Stomach (tissue), 8 donors: ENCODE data around the gene BST1. TPM values are rescaled to one million over a fixed set of nuclear protein-coding genes. Genes with fewer than 3 reads are reported as not detected.

Experiments used
- polyA plus RNA-seq, 3 donors: library from polyadenylated mRNA; stranded (reverse); fragments of 200-250 nt; gene quantifications; one replicate each; pipeline ENCODE4 v1.2.3, GENCODE V29; 2013
- total RNA-seq, 5 donors: library from RNA; depleted of rRNA; stranded (reverse); fragments of >200 nt; gene quantifications; one replicate each; pipeline versions ENCODE4 v1.1.0 to v1.2.3, GENCODE V29; 2014 to 2016
- donor health status: healthy with polysubstance abuse.
- donor health status: Bipolar disorder and iron deficiency.
- donor health status: healthy.

The BST1 gene
- total and polyA plus RNA-seq, 8 donors, result 2.1 to 8.4 (median 2.8) TPM; not detected in 3

Other genes with a start within 250 kb of the BST1 start
- 10 to 100 TPM; 12.5 to 32.7 (median 16.5) TPM for gene CC2D2A, start 233.2 kb upstream of the BST1 start, total RNA-seq
- gene CC2D2A, start 233.2 kb upstream of the BST1 start, polyA plus RNA-seq, result 10 to 100 TPM in 2 of 3 donors, 1 to 10 TPM in 1; 5.7 to 12.7 (median 11.4) TPM
- 100 to 1,000 TPM in 3 of 5 donors, 10 to 100 TPM in 2; 15.6 to 196 (median 108) TPM for gene FBXL5, start 47.7 kb upstream of the BST1 start, total RNA-seq
- gene FBXL5, start 47.7 kb upstream of the BST1 start, polyA plus RNA-seq, result 10 to 100 TPM; 36.4 to 75.5 (median 44.3) TPM
- 10 to 100 TPM; 18.7 to 49.6 (median 25.2) TPM for gene FAM200B, start 21.2 kb upstream of the BST1 start, total RNA-seq
- 10 to 100 TPM; 55.5 to 86.1 (median 55.7) TPM for gene FAM200B, start 21.2 kb upstream of the BST1 start, polyA plus RNA-seq
- gene CD38, start 75.3 kb downstream of the BST1 start, total RNA-seq, result 10 to 100 TPM in 1 of 5 donors, 1 to 10 TPM in 4; 1.4 to 44.9 (median 4.0) TPM
- gene CD38, start 75.3 kb downstream of the BST1 start, polyA plus RNA-seq, result 1 to 10 TPM in 1 of 3 donors, under 1 TPM in 2; 0.62 to 1.5 (median 0.83) TPM
- gene FGFBP1, start 235.7 kb downstream of the BST1 start, total RNA-seq, result under 1 TPM in 1 of 5 donors, not detected in 4; 0.73 TPM
- gene FGFBP1, start 235.7 kb downstream of the BST1 start, polyA plus RNA-seq, result 100 to 1,000 TPM in 1 of 3 donors, under 1 TPM in 2; 0.61 to 105 (median 0.68) TPM